Measurements from ENCODE around the gene WDR91.

WDR91 gene

DNA sequence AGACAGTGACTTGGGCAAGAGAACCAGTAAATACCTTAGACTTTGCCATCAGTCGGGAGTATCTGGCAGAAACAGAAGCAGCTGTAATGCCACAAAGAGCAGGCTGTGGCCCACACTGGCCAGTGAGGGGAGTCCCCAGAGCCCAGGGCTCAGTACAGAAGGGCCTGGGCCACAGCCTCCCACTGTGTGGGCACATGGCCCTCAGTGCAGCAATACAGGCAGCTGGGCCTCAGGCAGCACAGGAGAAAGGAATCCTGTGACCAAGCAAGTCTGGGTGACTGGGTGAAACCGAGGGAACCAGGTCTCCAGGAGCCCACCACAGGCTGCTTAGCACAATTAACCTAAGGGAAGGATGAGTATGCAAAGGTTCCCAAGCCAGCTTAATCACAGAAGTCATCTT is 14.0 kb downstream of the WDR91 start:
- DNase-seq: no peak

- DNase-seq: no peak
Observed at GRCh38 chr7:135195968-135196629, 15.2 kb downstream of the WDR91 start.

DNA sequence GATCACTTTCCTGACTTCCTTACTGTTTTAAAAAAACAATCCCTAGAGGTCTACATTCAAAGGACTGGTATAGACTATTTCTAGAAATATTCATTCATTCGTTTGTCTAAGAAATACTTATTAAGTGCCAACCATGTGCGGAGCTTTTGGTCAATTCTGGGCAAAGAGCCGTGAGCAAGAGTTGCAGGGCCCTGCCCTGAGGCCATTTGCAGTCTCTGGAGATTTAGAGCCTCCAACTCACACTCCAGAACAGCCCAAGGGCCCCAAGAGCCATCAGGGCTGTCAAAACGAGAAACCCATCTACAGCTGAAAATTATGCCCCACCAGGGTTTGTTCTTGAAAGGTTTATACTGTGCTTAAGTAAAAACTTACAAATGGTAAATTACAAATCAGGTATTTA is 16.2 kb downstream of the WDR91 start:
- no peak for DNase-seq

DNA sequence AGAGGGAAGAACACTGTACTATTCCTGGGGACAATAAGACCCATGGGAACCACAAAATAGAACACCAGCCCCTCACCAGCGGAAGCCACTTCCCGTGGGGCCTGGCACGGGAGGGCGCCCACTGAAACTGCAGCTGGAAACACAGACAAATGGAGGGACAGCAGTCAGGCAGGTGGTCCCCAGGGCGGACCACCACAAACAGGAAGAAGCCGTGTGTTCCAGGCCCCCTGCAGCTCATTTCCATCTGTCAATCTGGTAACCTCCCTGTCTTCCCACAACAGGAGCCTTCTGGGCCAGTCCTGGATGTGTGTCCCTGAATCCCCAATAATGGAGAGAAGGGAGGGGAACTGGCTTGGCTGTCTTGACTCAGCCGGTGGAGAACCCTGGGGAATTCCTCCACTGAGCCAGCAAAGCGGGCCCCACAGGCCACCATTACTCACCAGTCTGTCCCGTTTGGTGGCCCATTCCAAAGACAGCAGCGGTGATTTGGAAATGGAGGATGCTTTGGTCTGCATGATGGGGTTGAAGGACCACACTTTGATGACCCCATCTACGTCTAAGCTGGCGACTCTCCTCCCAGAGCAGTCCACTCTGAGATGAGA is 16.7 kb downstream of the WDR91 start:
- no peak for DNase-seq

- no peak for DNase-seq
Observed at GRCh38 chr7:135193615-135194081, 17.7 kb downstream of the WDR91 start.

DNA sequence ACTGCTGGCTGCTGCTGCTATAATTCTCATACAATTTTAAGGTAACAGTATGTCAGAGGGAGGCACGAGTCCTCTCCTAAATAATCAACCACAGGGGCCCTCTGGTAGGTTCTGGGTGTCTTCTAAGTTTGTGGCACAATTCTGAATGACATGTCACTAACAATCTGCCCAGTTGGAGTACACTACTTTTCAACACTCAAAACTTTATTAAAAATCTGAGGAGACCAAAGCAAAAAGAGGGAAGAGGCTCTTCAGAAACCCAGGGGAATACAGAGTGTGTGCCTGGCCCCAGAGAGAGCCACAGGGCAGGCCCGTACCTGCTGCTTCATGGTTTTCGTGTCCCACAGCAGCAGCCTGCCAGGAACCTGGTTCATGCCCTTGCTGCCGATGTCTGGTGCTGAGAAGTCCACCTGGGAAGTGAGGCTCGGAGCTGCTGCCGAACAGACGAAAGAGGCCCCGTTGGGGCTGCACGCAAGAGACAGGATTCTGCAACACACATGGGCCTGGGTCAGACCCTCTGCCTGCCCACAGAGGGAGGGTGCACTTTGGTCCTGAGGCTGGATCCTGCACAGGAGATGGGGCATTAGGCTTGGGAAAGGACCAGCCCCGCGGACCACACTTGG is 18.3 kb downstream of the WDR91 start:
- DNase-seq: no peak

DNA sequence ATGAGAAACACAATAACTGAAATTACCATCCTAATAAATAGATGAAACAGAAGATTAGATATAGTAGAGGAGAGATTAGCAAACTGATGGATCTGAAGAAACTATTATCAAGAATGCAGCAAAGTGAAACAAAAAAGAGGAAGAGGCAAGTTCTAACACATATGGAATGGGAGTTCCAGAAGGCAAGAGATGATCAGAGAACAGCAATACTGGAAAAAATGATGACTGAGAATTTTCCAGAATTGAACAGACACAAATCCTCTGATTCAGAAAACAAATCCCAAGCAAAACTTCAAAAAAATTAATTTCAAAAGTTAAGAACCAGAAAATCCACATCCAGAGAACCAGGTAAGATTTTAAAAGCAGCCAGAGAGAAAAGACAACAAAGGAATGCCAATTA is 20.6 kb downstream of the WDR91 start:
- DNase-seq: no peak

DNA sequence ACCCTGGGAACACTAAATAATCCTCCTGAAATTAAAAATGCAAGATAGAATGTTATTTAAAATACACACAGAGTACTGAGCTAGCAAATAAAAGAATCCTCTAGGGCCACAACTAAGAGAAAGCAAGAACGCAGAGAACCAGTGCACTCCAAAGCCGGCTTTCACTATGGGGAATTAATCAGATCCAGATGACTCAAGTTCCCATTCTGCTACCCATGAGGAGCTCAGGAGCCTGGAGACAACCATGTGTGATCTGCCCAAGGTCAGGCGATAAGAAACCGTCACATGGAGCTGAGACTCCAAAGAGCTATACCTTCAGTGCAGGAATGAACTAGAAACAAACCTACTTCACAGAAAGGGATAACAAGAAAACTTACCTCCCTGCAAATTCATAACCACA is 21.4 kb downstream of the WDR91 start:
- DNase-seq: no peak

GRCh38 chr7:135189221-135189662 is 22.1 kb downstream of the WDR91 start:
- DNase-seq: no peak

- DNase-seq: no peak
Observed at GRCh38 chr7:135188298-135188984, 22.9 kb downstream of the WDR91 start.

- no peak for DNase-seq
Observed at GRCh38 chr7:135186841-135187253, 24.5 kb downstream of the WDR91 start.

GRCh38 chr7:135186261-135186540 is 25.1 kb downstream of the WDR91 start:
- no peak for DNase-seq

DNA sequence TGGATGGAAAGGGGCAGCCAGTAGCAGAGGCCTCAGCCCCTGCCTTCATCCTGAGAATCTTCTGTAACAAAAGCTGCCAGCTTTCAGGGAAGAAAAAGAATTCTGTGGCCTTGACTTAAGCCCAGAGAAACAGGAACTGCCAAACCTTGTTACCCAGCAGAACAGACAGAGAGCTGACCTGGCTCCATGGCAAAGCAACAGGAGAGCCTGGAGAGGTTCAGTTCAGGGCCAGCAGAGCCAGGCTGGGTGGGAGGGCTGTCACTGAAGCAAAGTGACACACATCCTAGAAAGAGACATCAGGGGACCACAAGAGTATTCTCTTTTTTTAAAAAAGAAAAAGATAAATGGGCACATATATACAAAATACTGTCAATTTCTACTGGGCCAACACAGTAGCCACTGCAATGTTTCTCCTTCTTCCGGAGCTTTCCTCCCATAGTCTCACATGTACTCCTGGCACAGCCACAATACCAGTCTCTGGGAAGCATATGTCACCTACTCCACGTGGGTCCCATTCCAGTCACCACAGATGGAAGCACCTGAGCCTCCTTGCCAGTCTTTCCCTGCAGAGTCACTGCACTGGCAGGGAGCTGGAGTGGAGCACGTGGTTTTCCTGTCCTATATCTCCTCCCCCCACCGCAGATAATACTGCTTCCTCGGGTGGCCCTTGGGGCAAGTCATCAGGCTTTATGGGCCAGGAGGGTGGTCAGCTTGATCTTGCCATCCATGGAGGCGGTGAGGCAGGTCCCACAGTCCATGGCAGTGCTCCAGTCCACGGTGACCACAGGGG is 25.7 kb downstream of the WDR91 start:
- DNase-seq: no peak

DNA sequence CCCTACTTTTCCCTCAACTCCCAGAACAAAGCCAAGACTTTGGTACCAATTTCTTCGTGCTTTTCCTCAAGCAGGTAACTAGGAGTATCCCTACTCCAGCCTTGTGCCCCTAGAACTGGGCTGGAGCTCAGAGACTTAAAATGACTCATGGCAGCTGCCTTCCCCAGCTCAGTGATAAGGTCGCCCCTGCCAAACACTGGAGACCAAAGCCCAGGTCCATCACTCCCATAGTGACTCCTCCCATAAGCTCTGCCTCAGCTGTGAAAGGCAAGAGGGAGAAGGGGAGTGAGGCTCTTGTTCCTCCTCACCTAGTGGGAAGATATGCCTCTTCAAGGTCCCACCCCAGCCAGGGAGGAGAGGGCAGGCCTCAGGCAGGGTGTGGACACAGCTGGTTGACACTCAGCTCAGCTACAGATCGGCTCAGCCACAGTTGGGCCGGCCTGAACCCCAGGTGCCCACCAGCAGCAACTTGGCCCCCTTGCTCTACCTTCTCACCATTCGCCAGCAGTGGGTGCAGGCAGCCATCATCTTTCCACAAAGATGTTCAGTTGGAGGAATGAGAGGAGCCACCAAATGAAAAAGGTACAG is 27.0 kb downstream of the WDR91 start:
- no peak for DNase-seq

GRCh38 chr7:135183478-135183877 is 27.8 kb downstream of the WDR91 start:
- no peak for DNase-seq

- no peak for DNase-seq
Observed at GRCh38 chr7:135181929-135182678, 29.2 kb downstream of the WDR91 start.

- no peak for DNase-seq
Observed at GRCh38 chr7:135181261-135181928, 29.9 kb downstream of the WDR91 start.

- no peak for DNase-seq
Observed at GRCh38 chr7:135180122-135180521, 31.2 kb downstream of the WDR91 start.

DNA sequence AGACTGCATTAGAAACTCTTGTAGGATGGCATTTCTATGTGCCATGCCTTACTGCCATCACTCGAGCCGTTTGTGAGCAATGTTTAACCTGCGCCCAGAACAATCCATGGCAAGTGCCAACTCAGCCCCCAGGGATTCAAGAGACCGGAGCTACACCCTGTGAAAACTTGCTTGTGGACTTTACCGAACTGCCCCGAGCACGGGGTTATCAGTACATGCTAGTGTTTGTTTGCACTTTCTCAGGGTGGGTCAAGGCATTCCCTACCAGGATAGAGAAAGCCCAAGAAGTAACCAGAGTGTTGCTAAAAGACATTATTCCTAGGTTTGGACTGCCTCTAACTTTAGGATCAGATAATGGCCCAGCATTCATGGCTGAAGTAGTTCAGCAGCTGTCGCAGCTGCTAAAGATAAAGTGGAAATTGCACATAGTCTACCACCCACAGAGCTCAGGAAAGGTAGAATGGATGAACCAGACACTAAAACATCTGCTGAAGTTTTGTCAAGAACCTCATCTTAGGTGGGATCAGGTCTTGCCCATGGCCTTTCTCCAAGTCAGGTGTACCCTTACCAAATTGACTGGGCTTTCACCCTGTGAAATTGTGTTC is 31.9 kb downstream of the WDR91 start:
- no peak for DNase-seq

DNA sequence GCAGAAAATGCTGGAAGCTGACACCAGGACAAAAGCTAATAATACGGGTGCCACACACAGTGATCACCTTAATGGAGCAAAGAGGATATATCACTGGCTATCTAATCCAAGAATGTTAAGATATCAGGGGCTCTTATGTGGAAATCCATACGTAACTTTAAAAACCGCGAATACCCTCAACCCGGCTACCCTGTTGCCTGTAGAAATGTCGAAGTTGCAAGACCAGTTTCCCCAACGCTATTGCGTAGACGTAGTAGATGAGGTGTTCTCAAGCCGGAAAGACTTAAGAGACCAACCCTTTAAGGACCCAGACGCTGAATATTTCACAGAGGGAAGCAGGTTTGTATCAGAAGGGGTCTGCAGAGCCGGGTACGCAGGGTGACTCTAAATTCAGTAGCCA is 33.0 kb downstream of the WDR91 start:
- DNase-seq: no peak
